Measurements from ENCODE around the gene PAQR4. TPM values are rescaled to one million over a fixed set of nuclear protein-coding genes. Genes with fewer than 3 reads are reported as not detected.
A peak's percentile ranks its signal among the peaks of the same experiment; 100 is the strongest.

Gene PAQR4
- total and polyA plus RNA-seq, 2 of the 13 experiments (the other 11 are each of a cell fraction or from before 2014, with no cell fraction given) = 15.9 to 24.8 TPM

- TF ChIP-seq NRL (CRISPR knock-in tag; IDR thresholded peaks at IDR 0.05; ENCODE audit: borderline replicate concordance) (no peak), NFE2 (CRISPR knock-in tag; IDR thresholded peaks at IDR 0.05) (no peak), ZBTB1 (CRISPR knock-in tag; IDR thresholded peaks at IDR 0.05; ENCODE audit: borderline replicate concordance) (no peak), TFE3 (CRISPR knock-in tag; IDR thresholded peaks at IDR 0.05) (no peak), NFKB2 (CRISPR knock-in tag; IDR thresholded peaks at IDR 0.05; ENCODE audit: borderline replicate concordance) (peak; percentile 3; the same call in 1 of the 2 replicates), ZC3H13 (CRISPR knock-in tag; IDR thresholded peaks at IDR 0.05) (peak; percentile 50; the same call in 1 of the 2 replicates), ZNF776 (CRISPR knock-in tag; IDR thresholded peaks at IDR 0.05) (0 out of 2 replicates have a peak, but pooled peaks have one; percentile 21), ZFP82 (CRISPR knock-in tag; IDR thresholded peaks at IDR 0.05; ENCODE audit: borderline replicate concordance) (no peak), ADNP (CRISPR knock-in tag; IDR thresholded peaks at IDR 0.05) (no peak), ZNF326 (CRISPR knock-in tag; IDR thresholded peaks at IDR 0.05; ENCODE audit: borderline replicate concordance) (no peak), NONO (IDR thresholded peaks at IDR 0.05) (no peak), NONO (CRISPR knock-in tag; conservative IDR thresholded peaks at IDR 0.05) (0 out of 2 replicates have a peak, but pooled peaks have one; percentile 51), FOXC1 (CRISPR knock-in tag; IDR thresholded peaks at IDR 0.05; ENCODE audit: borderline replicate concordance) (no peak), PLRG1 (conservative IDR thresholded peaks at IDR 0.05) (no peak), ZSCAN22 (CRISPR knock-in tag; IDR thresholded peaks at IDR 0.05) (no peak), EED (CRISPR knock-in tag; IDR thresholded peaks at IDR 0.05) (no peak), BCL3 (CRISPR knock-in tag; IDR thresholded peaks at IDR 0.05) (no peak)
- TF ChIP-seq, protein P1, sequence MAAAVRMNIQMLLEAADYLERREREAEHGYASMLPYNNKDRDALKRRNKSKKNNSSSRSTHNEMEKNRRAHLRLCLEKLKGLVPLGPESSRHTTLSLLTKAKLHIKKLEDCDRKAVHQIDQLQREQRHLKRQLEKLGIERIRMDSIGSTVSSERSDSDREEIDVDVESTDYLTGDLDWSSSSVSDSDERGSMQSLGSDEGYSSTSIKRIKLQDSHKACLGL (CRISPR knock-in tag; IDR thresholded peaks at IDR 0.05) = 0 out of 2 replicates have a peak, but pooled peaks have one; percentile 32
- TF ChIP-seq, protein P2, sequence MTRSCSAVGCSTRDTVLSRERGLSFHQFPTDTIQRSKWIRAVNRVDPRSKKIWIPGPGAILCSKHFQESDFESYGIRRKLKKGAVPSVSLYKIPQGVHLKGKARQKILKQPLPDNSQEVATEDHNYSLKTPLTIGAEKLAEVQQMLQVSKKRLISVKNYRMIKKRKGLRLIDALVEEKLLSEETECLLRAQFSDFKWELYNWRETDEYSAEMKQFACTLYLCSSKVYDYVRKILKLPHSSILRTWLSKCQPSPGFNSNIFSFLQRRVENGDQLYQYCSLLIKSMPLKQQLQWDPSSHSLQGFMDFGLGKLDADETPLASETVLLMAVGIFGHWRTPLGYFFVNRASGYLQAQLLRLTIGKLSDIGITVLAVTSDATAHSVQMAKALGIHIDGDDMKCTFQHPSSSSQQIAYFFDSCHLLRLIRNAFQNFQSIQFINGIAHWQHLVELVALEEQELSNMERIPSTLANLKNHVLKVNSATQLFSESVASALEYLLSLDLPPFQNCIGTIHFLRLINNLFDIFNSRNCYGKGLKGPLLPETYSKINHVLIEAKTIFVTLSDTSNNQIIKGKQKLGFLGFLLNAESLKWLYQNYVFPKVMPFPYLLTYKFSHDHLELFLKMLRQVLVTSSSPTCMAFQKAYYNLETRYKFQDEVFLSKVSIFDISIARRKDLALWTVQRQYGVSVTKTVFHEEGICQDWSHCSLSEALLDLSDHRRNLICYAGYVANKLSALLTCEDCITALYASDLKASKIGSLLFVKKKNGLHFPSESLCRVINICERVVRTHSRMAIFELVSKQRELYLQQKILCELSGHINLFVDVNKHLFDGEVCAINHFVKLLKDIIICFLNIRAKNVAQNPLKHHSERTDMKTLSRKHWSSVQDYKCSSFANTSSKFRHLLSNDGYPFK (CRISPR knock-in tag; IDR thresholded peaks at IDR 0.05; ENCODE audit: borderline replicate concordance) = no peak
- TF ChIP-seq, protein P3, sequence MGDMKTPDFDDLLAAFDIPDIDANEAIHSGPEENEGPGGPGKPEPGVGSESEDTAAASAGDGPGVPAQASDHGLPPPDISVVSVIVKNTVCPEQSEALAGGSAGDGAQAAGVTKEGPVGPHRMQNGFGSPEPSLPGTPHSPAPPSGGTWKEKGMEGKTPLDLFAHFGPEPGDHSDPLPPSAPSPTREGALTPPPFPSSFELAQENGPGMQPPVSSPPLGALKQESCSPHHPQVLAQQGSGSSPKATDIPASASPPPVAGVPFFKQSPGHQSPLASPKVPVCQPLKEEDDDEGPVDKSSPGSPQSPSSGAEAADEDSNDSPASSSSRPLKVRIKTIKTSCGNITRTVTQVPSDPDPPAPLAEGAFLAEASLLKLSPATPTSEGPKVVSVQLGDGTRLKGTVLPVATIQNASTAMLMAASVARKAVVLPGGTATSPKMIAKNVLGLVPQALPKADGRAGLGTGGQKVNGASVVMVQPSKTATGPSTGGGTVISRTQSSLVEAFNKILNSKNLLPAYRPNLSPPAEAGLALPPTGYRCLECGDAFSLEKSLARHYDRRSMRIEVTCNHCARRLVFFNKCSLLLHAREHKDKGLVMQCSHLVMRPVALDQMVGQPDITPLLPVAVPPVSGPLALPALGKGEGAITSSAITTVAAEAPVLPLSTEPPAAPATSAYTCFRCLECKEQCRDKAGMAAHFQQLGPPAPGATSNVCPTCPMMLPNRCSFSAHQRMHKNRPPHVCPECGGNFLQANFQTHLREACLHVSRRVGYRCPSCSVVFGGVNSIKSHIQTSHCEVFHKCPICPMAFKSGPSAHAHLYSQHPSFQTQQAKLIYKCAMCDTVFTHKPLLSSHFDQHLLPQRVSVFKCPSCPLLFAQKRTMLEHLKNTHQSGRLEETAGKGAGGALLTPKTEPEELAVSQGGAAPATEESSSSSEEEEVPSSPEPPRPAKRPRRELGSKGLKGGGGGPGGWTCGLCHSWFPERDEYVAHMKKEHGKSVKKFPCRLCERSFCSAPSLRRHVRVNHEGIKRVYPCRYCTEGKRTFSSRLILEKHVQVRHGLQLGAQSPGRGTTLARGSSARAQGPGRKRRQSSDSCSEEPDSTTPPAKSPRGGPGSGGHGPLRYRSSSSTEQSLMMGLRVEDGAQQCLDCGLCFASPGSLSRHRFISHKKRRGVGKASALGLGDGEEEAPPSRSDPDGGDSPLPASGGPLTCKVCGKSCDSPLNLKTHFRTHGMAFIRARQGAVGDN (CRISPR knock-in tag; IDR thresholded peaks at IDR 0.05) = no peak
These were observed 43.8 kb downstream of the PAQR4 start, which contains the start of gene CLDN9 (continued) for GRCh38 chr16:3012828-3013420.
